HG03457 (cell line): ENCODE measurements around the gene ZBTB44.

Source experiments
- ATAC-seq: cut with Tn5 transposase; IDR thresholded peaks from one replicate; pipeline ENCODE4 v1.9.1; 2021; ENCODE audit warnings: moderate number of reproducible peaks; ENCODE audit not compliant: unreplicated experiment

Gene ZBTB44

DNA sequence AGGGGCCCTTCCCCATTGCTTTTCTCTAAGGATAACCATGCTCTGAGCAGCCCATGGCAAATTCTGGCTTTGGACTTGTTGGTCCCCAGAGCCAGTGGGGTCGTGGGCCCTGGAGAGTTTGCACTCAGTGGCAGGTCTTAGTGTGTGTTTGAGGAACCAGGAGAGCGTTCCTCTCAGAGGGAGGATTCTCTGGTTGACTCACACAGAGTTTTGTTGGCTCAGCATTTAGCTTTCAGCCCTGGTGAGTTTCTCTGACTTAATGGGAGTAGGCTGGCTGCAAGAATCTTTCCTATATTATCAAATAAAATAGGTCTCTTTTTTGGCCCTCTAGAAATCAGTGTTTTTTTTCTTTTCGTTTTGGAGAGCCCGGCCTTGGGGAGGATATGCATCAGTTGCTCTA, 134.2 kb downstream of the ZBTB44 start:
- no peak for ATAC-seq

GRCh38 chr11:130179396-130180306, 135.1 kb downstream of the ZBTB44 start:
- no peak for ATAC-seq

- no peak for ATAC-seq
Measured at GRCh38 chr11:130178441-130179339, 136.0 kb downstream of the ZBTB44 start.

DNA sequence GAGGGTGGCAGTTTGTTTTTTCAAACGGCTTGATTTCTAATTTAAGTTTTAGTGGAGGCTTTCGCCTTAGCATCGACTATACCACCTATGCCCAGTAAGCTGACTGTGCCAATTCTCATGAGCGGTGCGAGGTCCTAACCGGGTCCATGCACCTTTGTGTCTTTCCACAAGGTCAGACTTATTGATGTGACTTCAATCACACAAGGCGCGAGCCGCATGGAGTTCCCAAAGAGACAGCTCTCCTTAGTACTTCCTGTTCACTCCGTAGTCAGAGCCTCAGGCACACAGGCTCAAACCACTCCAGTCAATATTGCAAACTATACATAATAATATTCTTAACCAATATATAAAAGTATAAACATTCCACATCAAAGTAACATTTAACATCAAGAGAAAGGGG, 136.9 kb downstream of the ZBTB44 start:
- no peak for ATAC-seq
